ENCODE data around the gene RAB9A.

- TF ChIP-seq CTCF (IDR thresholded peaks at IDR 0.05; ENCODE audit: low read depth, low read length) (peak; percentile 43), POLR2A (IDR thresholded peaks at IDR 0.05; ENCODE audit: extremely low read depth, insufficient read length) (no peak), MAX (IDR thresholded peaks at IDR 0.05; ENCODE audit: low read depth, low read length) (no peak)
Observed at GRCh38 chrX:13750204-13750603, 61.3 kb downstream of the RAB9A start.
